VCaP (cell line): ENCODE data around the gene PTGIS.

Source experiments
- H3K27ac ChIP-seq: fragments of 450-650 bp; 2 replicates; pipeline ENCODE4 v1.5.1; 2017
- TF ChIP-seq, protein P1 (sequence below): fragments of 450-650 bp; conservative IDR thresholded peaks from 2 replicates; pipeline ENCODE4 v1.5.1; 2017; ENCODE audit warnings: mild to moderate bottlenecking, moderate library complexity

PTGIS gene

DNA sequence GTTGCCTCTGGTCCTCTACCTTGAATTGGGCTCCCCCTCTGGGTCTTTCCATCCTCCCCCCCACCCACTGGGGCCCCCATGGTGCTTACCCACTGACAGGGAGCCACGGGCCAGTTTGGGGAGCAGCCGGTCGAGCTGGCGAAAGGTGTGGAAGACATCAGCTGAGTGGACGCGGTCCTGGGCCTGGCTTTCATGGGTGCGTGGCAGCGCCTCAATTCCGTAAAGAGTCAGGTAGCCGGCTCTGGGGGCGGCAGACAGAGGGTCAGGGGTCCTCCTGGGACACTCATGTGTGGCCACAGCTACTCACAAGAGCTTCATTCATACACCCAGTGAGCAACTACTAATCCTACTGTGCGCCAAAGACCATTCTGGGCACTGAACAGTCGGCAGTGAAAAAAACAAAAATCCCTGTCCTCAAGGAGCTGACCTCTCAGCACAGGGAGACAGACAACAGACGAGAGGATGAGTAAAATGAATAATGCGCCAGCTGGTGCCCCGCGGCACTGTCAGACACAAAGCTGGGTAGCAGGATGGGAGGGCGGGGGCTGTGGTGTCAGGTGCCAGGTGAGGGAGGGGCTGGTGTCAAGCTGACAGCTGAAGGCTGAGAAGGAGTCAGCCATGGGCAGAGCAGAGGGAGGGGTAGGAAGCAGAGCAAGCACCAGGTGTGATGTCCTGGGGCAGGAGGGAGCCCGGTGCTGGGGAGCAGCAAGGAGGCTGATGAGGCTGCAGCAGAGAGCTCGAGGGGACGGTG is 28.3 kb downstream of the PTGIS start:
- TF ChIP-seq, protein P1, sequence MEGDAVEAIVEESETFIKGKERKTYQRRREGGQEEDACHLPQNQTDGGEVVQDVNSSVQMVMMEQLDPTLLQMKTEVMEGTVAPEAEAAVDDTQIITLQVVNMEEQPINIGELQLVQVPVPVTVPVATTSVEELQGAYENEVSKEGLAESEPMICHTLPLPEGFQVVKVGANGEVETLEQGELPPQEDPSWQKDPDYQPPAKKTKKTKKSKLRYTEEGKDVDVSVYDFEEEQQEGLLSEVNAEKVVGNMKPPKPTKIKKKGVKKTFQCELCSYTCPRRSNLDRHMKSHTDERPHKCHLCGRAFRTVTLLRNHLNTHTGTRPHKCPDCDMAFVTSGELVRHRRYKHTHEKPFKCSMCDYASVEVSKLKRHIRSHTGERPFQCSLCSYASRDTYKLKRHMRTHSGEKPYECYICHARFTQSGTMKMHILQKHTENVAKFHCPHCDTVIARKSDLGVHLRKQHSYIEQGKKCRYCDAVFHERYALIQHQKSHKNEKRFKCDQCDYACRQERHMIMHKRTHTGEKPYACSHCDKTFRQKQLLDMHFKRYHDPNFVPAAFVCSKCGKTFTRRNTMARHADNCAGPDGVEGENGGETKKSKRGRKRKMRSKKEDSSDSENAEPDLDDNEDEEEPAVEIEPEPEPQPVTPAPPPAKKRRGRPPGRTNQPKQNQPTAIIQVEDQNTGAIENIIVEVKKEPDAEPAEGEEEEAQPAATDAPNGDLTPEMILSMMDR = no peak
- no peak overlapping the region for H3K27ac ChIP-seq

DNA sequence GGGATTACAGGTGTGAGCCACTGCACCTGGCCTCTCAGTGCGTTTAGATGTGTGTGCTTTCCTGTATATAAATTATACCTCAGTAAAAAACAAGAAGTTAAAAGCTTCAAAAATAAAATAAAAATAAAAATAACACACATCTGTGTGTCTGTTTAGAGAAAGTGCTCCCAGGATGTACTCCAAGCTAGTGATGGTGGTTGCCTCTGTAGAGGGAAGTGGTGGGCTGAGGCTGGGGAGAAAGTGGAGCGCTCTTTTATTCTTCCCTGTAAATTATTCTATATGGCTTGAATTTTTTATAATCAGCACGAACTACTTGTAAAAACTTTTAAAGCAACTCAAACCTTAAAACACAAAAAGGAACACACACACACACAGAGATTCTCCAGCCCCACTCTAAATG is 29.0 kb downstream of the PTGIS start:
- no peak overlapping the region for H3K27ac ChIP-seq
- TF ChIP-seq, protein P1 = no peak

DNA sequence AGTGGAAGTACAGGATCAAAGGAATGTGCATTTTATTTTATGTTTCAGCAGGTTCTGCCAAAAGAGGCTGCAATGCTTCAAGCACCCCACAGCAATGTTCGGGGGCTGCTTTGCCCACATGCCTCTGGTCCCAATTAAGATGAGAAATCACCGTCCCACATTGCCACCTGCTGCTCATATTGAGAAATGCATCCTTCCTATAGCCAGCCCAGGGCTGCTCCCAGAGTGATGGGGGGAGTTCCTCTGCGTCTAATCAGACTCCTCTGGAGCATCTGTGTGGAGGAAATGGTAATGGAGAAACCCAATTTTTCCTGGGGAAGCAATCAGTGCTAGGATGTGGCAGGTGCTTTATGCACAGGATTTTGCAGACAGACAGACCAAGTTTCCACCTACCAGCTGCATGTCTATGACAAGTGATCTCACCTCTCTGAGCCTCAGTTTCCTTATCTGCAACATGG is 33.7 kb downstream of the PTGIS start:
- H3K27ac ChIP-seq = no peak overlapping the region
- TF ChIP-seq, protein P1 = peak; percentile 89

DNA sequence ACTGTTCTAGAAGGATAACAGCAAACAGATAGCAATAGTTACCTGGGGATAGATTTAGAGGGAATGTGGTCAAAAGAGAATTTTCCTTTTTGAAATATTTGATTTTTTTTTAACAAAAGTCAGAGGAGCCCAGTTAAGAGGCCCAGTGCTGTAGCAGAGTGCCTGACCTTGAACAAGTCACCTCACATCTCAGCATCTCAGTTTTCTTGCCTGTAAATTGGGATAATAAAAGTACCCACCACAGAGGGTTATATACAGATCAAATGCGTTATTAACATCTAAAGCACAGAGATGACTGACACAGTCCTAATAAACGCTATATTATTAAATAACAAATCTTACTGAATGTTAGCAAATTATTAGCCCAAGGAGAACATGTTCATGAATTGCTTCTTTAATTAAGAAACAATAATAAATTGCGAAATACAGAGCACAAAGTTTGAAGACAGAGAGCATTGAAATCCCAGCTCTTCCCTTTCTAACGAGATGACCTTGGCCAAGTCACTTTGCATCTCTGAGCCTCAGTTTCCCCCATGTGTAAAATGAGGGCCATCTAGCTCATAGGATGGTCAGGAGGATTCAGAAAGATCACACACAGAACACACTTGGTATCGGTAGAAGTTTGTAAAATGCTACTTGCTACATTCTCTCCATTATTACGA is 35.5 kb downstream of the PTGIS start:
- H3K27ac ChIP-seq = no peak overlapping the region
- TF ChIP-seq, protein P1 = no peak

DNA sequence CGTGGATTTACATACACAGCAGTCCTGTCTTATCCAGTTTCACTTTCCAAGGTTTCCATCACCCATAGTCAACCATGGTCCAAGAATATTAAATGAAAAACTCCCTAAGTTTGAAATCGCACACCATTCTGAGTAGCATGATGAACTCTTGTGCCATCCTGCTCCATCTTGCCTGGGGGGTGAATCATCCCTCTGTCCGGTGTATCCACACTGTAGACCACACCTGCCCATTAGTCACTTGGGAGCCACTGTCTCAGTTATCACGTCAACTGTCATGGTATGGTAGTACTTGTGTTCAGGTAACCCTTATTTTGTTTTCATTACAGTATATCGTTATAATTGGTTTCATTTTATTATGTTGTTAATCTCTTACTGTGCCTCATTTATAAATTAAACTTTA is 38.5 kb downstream of the PTGIS start:
- TF ChIP-seq, protein P1 = no peak
- no peak overlapping the region for H3K27ac ChIP-seq

DNA sequence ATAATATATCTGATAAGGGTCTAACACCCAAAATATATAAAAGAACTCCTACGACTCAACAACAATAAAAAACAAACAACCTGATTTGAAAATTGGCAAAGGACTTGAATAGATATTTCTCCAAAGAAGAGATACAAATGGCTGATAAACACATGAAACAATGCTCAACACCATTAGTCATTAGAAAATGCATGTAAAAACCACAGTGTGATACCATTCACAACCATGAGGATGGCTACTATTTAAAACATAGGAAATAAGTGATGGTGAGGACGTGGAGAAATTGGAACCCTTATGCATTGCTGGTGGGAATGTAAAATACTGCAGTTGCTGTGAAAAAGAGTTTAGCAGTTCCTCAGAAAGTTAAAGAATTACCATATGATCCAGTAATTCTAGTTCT is 41.4 kb downstream of the PTGIS start:
- no peak overlapping the region for H3K27ac ChIP-seq
- TF ChIP-seq, protein P1 = no peak

DNA sequence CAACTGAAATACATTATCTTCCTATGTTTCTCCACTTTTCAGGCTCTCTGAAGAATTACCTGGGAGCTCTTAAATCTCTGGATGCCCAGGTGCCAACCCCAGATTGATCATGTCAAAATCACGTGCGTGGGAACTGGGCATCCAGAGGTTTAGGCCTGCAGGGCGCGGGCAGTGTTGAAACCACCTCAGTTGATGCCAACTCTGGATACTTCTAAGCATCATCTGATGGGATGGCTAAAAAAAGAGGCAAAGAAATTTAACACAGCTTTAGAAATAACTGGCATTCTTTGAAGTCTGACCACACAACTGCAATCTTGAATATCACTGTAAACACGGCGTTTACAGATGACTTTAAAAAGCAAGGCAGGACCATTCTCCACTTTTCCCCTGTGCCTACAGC is 41.9 kb downstream of the PTGIS start:
- TF ChIP-seq, protein P1 = no peak
- no peak overlapping the region for H3K27ac ChIP-seq
